Embryonic facial prominence (tissue), 1 donor: Measurements from ENCODE around the gene NOC2L.

Source experiments
- DNase-seq: peaks from one replicate; pipeline ENCODE4 v3.0.0-alpha.2; 2016; ENCODE audit errors: extremely low spot score

The NOC2L gene

DNA sequence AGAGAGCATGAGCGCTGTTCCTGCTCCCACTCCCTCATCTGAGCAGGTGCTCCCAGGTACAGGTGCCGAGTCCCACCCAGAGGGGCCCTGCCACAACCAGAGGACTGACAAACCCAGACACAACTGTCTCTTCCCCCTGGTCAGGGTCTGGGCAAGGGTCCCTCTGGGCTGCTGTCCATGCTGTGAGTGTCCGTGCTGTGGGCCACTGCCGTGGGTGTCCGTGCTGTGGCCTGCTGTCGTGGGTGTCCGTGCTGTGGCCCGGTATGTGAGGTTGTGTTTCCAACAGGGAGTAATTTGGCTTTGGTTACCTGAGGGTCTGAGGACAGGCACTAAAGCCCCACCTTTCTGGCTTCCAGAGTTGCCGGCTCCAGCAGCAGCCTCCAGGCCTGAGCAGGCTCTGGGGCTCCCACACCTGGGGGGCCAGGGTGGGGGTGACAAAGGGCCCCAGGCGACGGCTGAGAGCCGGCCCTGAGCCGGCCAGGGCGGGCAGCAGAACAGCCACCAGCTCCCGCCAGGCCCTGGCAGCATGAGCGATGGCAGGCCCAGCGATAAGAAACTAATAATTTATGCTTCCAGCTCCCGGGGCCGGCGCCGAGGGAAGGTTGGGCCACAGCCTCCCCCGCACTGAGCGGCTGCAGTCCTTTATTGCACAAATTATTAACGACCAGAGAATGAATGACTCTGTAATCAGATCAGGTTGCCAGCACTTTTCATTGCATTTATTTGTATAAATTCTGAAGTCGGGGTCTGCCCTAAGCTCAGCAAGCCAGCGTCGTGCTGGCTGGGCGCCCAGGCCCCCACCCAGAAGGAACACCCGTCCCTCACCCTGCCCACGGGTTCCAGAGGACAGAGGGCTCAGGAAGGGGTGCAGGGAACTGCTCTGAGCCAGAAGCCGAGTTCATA is 42.6 kb downstream of the NOC2L start:
- DNase-seq, result no peak

DNA sequence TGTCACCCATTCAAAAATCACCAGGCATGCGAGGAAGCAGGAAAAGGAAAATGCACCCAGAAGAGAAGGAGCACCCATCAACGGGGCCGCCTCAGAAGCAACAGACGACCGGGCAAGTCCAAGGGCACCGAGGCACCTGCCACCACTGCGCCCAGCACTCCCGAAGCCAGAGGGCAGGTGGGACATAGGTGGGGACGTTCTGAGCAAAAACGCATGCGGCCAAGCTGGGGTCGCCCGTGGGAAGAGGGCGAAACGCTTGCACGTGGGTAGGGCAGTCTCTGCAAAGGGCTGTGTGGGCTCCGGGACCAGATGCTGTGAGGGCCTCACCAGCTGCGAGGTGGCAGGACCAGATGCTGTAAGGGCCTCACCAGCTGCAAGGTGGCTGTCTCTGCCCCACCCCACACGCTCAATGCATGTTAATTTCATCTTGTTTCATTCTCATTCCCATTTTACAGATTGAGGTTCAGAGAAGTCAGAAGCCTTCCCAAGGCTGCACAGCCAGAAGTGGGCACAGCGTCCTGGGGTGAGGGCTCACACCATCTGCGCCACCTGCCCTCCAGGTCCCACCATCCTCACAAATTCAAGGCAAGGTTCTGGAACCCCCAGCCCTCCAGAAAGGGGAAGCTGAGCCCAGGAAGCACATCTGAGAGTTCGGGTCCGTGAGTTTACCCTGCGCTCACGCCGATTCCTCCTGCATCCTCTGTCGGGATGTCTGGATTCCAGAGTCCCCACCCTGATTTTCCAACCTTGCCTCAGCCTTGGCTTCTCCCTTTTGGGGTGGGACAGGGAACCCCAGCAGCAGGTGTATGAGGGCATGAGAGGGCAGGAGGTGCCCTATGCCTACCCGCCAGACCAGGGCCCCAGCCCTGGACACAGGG is 43.5 kb downstream of the NOC2L start:
- DNase-seq, result no peak

DNA sequence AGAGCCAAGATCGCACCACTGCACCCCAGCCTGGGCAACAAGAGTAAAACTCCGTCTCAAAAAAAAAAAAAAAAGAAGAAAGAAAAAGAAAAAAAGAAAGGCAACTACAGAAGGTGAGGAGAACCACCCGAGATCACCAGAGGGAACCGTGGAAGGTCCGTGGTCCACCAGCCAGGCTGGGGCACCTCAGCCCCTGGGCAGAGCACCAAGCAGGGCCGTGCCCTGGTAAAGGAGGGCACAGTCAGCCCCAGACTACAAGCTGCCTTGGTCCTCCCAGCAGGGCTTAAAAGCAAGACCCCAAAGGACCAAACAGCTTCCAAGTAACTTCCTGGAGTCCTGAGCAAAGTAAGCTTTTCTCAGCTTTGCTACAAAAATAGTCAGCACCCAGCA is 44.2 kb downstream of the NOC2L start:
- DNase-seq, result no peak

DNA sequence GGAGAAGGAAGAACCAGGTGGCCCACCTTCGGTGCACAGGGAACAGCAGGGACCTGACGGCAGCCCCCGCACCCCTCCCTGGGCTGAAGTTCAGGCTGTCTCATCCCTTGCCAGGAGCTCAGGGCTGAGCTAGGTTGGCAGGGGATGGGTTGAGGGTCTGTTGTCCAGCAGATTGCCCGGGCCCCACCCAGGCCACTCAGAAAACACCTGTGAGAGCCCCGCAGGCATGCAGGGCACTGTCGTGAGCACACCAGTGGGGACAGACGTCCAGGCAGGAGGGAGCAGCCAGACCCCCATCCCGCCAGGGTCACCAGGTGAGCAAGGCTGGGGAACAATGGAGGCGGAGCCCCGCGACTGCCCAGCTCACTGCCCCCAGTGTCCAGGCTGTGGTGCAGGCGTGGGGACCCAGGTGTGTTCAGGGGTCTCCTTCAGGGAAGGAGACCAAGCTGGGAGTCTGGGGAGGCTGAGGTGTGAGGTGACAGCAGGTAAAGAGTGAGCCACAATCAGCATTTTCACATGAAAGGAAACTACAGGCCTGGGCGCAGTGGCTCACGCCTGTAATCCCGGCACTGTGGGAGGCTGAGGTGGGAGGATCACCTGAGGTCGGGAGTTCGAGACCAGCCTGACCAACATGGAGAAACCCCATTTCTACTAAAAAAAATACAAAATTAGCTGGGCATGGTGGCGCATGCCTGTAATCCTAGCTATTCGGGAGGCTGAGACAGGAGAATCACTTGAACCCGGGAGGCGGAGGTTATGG is 44.7 kb downstream of the NOC2L start:
- DNase-seq, result no peak

DNA sequence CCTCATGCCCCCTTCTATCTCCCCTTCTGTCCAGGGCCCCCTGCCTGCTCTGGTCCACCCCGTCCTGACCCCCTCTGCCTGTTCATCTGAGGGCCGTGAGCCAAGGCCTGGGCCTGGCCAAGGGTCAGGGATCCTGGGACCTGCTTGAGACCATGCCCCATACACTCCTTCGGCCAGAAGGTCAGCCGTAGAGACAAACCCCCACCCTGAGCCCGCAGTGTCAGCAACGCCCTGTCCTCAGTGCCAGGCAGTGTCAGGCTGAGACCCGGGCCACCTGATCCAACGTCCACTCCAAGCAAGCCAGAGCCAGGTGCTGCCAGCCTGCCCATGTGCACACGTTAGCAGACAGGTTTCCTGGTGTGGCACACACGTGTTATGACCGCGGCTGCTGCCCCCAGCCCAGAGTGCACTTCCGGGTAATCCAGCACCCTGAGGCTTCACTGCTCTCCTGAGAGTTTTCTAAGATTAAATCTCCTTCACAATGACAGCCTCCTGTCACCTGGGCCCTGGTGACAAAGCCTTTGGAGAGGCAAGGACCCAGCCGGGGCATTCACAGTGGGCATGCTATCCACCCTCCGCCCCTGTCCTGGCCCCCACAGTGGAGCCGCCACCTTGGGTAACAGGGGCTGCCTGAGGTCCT is 45.4 kb downstream of the NOC2L start:
- DNase-seq, result no peak

DNA sequence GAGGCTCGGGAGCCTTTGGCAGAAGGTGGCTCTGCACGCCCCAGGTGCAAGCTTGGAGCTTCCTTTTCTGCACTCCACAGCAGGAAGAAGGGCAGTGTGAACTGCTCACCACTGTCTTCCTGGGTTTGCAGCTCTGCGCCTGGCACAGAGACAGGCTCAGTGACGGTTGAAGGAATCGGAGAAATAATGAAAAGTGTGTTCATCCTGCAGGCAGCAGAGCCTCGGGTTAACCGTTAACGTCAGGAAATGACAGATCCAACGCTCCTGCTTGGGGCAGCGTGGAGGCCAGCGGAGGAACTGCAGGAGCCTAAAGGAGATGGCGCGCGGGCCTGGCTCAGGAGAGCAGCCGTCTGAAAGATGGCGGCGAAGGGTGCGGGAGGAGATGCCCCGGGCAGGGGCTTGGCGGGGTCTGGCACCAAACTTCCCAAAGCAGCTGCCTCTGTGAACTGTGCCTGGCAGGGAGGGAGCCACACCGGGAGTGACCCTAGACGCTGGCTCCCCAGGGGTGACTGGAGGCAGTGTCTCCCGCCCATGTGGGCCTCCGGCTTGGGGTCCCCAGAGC is 46.2 kb downstream of the NOC2L start:
- DNase-seq, result no peak

DNA sequence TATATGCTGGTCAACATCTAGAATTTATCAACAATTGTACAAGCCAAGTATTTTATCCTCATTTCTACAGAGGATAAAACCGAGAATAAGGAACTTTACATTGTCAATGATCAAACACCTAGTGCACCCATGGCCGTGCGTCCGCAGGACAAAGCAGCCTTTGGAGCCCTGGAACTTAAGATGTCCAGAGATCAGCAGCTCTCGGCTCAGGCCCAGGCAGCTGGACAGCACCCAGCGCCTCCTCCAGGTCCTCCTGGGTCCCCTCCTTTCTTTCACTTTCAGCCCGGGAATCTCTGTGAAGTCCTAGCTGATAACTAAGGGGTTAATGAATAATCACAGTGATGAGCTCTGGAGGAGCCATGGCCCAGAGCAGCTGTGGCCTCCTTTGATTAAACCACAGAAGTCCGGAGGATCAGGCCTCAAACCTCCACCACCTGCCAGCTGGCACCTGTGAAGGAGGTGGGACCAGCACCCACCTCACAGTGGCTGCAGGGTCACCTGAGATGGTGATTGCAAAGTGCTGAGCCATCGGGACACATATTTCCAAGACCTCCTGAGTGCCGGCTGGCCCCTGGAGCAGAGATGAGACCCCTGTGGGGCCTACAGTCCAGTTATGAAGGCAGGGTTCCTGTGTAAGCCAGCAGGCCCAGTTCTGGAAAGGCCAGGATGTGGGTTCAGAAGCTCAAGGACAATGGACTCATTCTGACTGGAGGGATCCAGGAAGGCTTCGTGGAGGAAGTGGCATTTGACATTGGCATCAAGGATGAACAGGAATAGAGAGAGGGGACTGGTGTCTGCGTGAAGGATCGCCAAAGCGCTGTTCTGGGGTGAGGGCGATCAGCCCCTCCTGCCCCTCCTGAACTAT is 46.9 kb downstream of the NOC2L start:
- no peak for DNase-seq

DNA sequence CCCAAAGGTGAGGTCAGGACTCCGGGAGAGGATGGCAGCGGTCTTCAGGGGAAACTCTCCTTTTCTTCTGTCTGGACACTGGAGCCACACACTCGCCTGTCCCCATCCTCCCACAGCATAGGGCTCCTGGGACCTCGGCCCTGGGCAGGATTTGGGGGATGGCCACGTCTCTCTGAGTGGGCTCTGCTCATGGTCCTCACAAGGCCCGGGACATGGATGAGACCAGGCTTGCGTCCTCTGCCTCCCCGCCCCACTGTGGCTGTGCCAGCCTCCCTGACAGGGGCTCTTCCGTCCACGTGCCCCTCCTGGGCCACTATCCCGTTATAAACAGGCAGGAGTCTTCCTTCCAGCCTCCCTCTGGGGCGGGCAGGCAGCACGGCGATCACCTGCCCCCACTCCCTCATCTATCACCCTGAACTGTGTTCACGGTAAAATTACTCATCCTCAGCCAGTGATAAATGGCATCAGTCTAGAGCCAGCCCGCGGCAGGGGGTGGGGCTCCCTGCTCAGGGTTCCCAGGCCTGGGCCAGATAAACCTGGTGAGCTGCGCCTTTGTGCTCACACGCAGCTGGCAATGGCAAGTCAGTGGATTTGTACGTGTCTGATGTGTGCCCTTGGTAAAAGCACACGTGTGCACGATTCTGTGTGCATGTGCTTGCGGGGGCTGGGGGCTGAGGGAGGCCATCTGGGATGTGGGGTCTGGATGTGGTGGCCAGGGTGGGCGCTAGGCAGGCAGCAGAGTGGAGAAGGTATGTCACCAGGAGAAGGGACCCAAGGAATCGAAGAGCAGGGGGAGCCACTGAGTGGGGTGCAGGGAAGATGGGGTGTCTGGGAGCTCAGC is 48.0 kb downstream of the NOC2L start:
- DNase-seq, result no peak

DNA sequence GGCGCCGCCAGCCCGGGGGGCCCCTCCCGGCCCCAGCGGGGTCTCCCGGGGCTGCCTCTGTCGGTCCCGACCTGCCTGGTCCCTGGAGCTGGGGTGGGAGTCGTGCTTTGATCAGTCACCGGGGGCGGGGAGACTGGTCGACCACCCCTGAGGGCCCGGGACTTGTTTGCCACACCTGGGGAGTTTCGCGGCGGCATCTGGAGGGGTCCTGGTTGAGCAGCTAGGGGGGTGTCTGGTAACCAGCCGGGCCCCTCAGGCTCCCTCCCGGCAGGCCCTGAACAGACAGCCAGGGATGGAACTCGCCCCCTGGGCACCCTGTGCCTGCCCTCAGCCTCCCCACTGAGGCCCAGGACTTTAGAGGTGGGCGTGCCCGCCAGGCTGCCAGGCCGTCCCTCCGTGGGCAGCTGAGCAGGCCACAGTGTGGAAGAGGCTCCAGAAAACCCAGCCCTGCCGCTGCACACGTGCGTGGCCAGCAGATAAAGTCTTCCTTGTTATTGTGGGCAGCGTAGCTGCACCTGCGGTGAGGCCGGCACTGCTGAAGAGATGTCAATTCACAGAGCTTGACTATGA is 48.7 kb downstream of the NOC2L start:
- no peak for DNase-seq

DNA sequence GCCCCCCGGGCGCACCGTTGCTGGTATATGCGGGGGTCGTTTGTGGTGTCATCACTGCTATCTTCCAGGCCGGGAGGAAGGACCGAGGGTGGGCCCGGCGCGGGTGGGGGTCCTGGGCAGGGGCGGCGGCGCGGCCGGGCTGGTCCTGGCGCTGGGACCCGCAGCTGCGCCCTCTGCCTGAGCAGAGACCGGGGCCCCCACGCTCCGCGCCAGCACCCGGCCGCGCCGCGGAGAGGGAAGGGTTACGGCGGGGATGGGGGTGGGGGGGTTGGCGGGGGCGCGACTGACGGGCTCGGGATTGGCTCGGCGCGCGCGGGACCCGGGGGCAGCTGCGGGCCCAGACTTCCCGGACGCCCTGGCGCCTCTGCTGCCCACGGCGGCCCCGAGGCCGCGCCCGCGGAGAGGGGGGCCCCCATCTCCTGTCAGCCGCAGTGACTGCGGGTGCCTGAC is 49.2 kb downstream of the NOC2L start:
- DNase-seq, result no peak

DNA sequence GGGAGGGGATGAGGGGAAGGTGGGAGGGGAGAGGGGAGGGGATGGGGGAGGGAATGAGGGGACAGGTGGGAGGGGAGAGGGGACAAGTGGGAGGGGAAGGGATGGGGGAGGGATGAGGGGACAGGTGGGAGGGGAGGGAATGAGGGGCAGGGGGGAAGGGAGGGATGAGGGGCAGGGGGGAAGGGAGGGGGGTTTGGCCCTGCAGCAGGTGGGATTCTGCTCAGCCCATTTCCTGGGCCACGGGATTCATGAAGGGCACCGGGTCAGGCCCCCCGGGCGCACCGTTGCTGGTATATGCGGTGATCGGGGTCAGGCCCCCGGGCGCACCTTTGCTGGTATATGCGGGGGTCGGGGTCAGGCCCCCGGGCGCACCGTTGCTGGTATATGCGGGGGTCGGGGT is 50.4 kb downstream of the NOC2L start:
- DNase-seq, result no peak

DNA sequence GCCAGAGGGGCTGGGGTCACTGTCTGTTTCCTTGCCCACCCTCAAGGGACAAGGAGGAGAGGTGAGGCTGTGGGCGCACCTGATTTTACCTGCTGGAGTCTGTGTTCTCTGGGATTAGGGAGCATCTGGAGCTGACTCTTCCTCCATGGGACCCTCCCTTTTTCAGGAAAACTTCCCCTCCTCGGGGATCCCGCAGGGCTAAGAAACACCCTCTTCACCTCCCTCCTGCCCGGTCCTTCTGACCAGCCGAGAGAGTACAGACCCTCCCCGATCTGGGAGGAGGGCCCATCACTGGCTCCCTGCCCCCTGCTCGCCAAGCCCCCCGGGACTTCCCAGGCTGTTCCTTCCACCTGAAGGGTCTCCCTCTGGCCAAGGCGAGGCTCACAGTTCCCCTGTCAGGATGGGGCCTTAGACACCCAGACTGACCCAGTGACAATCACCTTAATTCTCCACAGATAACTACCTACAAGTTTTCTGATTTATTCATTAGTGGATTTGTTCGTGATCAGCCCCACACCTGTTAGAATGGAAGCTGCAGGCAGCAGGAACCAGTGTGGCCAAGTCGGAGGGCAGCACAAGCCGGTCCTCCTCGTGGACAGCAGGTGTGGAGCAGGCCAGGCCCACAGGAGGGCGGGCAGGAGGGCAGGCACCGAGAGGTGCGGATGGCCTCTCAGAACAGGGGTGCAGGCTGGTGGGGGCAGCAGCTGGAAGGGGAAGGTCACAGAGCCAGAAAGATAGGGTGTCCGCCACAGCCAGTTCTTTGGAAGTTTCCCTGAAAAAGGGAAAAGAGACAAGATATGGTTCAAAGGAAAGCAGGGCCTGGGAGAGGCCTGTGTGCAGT is 51.2 kb downstream of the NOC2L start:
- DNase-seq, result no peak

DNA sequence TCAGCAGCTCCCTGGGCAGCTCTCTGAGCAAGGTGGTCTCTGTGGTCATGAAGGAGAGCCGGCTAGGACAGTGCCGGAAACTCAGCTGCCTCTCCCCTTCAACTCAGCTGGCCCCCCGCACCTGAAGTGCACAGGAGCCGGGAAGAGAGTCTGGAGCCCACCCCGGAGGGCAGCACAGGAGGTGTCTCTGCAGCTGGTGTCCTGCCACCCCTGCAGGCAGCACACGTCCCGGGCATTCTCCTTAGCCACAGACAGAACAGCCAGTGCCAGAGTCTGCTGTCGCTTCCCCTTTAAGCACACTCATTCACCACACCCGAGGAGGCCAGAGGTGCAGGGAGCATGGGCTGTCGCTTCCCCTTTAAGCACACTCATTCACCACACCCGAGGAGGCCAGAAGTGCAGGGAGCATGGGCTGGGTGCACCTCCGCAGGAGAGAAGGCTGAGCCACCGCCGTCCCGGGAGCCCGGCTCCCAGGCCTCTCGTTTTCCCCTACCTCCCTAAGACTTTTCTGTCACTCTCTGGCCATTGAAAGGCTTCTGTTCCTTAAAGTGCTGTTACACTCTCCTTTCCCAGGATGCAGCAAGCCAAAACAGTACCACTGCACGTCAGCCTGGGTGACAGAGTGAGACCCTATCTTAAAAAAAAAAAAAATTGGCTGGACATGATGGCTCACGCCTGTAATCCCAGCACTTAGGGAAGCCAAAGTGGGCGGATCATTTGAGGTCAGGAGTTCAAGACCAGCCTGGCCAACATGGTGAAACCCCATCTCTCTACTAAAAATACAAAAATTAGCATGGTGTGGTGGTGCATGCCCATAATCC is 52.2 kb downstream of the NOC2L start:
- DNase-seq, result no peak

DNA sequence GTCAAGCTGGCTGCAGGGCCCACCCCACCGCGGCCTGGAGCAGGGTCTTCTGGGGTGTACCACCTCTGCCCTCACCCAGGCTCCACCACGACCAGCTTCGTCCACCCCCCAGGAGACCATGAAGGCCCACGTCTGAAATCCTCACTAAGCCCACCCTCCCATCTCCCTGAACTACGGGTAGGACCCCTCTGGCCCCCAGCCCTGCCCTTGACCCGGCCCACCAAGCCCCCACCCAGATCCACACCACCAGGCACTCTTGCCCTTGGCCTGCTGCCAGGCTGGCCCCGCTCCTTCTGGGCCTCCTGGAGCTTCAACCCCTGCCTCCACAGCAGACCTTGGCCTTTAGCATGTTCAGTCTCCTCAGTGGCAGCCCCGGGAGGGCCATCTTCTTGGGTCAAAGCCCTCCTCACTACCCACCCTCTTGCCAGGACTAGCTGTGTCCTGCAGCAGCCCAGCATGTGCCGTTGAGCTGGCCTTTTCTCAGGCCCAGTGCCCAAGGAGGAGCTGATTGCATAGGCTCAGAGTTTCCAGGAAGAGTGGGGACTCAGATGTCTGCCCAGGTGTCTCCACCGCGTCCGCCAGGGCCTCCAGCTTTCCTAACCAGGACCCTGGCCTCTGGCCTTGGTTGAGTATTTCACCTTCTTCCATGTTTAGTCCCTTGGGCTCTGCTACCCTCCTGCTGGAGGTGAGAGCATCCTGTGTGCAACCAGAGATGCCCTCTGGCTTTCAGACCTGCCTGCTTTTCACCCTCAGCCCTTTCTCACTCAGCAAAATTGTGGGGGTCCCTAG is 53.1 kb downstream of the NOC2L start:
- DNase-seq, result no peak

DNA sequence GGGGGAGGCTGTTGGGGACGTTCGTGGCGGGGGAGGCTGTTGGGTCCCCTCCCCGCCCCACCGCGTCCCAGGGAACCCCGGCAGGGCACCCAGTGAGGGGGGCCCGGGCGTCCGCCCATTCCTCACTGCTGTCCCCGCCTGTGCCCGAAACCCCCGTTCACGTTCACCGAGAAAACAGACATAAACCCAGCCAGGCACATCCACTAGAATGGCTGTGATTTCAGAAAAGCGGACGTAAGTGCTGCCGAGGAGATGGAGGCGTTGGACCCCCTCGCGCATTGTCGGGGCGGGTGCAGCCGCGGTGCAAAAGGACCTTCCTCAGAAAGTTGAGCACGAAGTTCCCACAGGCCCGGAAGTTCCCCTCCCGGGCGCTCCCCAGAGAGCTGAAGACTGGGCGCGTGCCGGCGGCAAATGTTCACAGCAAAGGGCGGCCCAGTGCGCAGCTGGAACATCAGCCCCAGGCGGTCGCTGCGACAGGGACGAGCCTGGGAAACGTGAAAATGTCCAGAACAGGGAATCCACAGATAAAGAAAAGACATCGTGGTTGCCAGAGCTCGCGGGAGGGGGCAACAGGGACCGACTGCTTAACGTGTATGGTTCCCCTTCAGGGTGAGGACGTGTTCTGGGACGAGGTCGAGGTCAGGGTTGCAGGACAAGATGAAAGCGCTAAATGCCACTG is 53.8 kb downstream of the NOC2L start:
- DNase-seq, result no peak
